HUES48 (cell line): ENCODE results near the gene CYP3A7.
"Not testable (repeated sequence)": the region's sequence is repeated elsewhere in the genome, so short reads cannot be mapped to it uniquely, and the experiment has no call there.

Source experiments
- H3K27ac ChIP-seq: one replicate; pipeline ENCODE4 v1.7.0; 2013; ENCODE audit warnings: low read depth, low read length, inconsistent platforms
- H3K27me3 ChIP-seq: 2 replicates; pipeline ENCODE4 v1.6.1; 2013; ENCODE audit warnings: mild to moderate bottlenecking, low read length; ENCODE audit not compliant: control insufficient read depth, insufficient read depth
- H3K36me3 ChIP-seq: 2 replicates; pipeline ENCODE4 v1.6.1; 2013; ENCODE audit warnings: low read length; ENCODE audit not compliant: control insufficient read depth, insufficient read depth
- H3K4me1 ChIP-seq: 2 replicates; pipeline ENCODE4 v1.6.1; 2013; ENCODE audit warnings: mild to moderate bottlenecking, low read length; ENCODE audit not compliant: control insufficient read depth, insufficient read depth
- H3K4me3 ChIP-seq: 2 replicates; pipeline ENCODE4 v1.5.1; 2013; ENCODE audit warnings: mild to moderate bottlenecking, low read depth, low read length
- H3K9ac ChIP-seq: 2 replicates; pipeline ENCODE4 v1.6.1; 2013; ENCODE audit warnings: mild to moderate bottlenecking, low read depth, low read length, moderate library complexity
- H3K9me3 ChIP-seq: 2 replicates; pipeline ENCODE4 v1.6.1; 2013; ENCODE audit warnings: low read length; ENCODE audit not compliant: control insufficient read depth, insufficient read depth

CYP3A7 gene

DNA sequence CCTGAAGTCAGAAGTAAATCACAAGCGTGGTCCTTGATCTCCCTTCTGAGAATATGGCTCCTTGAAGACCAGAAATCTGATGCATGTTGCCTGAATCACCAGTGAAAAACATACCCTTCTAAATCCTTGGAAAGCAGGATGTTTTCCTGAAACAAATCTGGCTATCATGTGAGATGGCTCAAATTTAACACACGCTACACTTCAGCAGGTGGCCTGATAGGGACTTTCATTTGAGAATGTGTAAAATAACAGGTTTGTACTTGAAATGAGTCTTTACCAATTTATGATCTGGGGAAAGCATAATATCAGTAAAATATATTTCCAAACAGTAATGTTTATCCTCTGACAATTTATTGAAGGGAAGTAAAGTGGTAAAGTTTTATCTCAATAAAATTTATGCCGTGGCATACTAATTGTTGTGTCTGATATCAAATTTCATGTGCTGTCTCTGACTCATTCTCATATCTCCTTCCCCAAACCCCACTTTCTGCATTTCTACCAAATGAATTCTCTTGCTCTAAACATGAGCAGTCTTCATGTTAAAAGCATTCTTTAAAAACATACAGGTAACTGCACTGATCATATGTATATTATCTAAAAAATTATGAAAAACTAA, 31.6 kb upstream of the CYP3A7 start:
- Histone ChIP-seq H3K27me3 (no peaks in the 10 kb centered on the region), H3K9me3 (no peaks in the 10 kb centered on the region)

DNA sequence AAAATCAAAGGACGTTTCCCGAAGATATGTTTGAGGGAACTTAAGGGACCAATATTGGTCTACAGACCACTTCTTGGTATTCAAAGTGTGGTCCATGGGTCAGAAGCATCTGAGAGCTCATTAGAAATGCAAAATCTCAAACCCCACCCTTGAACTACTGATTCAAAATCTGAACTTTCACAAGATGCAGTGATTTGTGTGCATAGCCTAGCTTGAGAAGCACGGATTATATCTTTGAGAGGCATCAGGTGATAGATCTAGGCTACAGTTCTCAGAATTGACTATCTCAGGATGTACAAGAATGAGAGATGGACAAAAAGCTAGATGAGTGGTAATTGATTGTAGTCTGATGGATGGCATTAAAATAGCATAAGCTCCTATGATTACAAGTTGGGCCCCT, 29.5 kb upstream of the CYP3A7 start:
- Histone ChIP-seq H3K9ac (no peak overlapping the region), H3K9me3 (no peaks in the 10 kb centered on the region), H3K27me3 (no peaks in the 10 kb centered on the region), H3K36me3 (no peaks in the 10 kb centered on the region), H3K4me1 (no peaks in the 10 kb centered on the region), H3K4me3 (no peak overlapping the region), H3K27ac (no peak overlapping the region)

More for the DNA sequence above, 31.6 kb upstream of the CYP3A7 start:
- H3K9ac ChIP-seq: no peak overlapping the region
- no peaks in the 10 kb centered on the region for H3K4me1 ChIP-seq
- H3K4me3 ChIP-seq: no peak overlapping the region
- H3K36me3 ChIP-seq: no peaks in the 10 kb centered on the region
- H3K27ac ChIP-seq: no peak overlapping the region

DNA sequence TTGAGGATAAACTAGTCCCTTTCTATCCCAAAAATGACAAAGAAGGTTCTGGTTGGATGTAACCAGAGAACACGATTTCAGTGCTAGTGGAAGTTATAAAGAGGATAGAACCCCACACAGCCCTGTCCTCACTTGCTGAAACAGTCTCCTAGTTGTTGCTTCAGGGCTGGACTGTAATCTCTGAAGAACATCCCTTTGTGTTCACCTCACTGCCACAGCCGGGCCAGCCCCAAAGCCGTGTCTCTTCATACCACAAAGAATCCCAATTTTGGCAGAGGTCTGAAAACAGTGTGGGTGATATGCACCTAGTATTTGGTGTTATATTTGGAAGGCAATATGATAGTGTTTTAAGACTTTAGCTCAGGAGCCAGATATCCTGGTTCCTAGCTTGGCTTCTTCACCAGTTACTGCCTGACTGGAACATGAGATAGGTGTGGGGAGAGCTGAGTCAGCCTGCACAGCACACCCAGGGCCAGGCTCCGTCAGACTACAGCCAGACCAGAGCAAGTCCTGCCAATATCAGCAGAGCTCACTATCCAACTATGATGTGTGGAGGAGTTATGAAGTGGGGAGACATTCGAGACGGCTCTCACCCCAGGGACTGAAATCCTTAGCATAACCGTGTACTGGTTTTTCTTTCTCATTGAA, 27.8 kb upstream of the CYP3A7 start:
- Histone ChIP-seq H3K4me1 (no peaks in the 10 kb centered on the region), H3K27me3 (no peaks in the 10 kb centered on the region), H3K27ac (no peak overlapping the region), H3K9ac (no peak overlapping the region), H3K36me3 (no peaks in the 10 kb centered on the region), H3K9me3 (no peaks in the 10 kb centered on the region), H3K4me3 (no peak overlapping the region)

DNA sequence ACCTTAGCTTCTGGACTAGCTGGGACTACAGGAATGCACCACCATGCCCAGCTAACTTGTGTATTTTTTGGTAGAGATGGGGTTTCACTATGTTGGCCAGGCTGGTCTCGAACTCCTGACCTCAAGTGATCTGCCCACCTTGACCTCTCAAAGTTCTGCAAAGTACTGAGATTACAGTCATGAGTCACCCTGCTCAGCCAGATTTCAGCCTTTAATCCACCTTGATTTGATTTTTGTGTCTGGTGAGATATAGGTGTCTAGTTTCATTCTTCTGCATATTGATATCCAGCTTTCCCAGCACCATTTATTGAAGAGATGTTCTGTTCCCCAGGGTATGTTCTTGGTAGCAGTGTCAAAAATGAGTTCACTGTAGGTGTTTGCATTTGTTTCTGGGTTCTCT, 20.1 kb upstream of the CYP3A7 start:
- Histone ChIP-seq H3K9ac (no peak overlapping the region), H3K27me3 (no peaks in the 10 kb centered on the region), H3K27ac (no peak overlapping the region), H3K4me1 (no peaks in the 10 kb centered on the region), H3K36me3 (no peaks in the 10 kb centered on the region), H3K4me3 (no peak overlapping the region), H3K9me3 (no peaks in the 10 kb centered on the region)

DNA sequence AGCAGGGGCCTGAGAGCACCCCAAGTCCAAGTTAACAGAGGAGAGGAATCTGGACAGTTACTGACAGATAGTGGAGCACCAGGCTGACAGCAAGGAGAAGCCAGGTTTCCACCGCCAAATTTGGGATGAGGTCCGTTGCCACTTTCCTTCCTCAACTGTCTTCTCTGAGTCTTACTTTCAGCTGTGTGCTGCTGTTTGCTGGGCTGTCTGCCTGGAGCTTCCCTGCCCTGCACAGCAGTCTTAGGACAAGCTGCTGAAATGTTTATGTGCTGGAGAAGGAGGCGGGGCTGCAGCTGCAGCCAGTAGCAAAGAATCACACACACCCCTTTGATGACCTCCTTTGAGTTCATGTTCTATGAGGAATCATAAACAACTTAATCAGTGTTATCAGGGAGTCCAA, 17.4 kb upstream of the CYP3A7 start:
- H3K4me3 ChIP-seq: no peak overlapping the region
- H3K9me3 ChIP-seq: no peaks in the 10 kb centered on the region
- H3K27ac ChIP-seq: no peak overlapping the region
- no peaks in the 10 kb centered on the region for H3K36me3 ChIP-seq
- no peaks in the 10 kb centered on the region for H3K4me1 ChIP-seq
- H3K9ac ChIP-seq: no peak overlapping the region
- H3K27me3 ChIP-seq: no peaks in the 10 kb centered on the region

DNA sequence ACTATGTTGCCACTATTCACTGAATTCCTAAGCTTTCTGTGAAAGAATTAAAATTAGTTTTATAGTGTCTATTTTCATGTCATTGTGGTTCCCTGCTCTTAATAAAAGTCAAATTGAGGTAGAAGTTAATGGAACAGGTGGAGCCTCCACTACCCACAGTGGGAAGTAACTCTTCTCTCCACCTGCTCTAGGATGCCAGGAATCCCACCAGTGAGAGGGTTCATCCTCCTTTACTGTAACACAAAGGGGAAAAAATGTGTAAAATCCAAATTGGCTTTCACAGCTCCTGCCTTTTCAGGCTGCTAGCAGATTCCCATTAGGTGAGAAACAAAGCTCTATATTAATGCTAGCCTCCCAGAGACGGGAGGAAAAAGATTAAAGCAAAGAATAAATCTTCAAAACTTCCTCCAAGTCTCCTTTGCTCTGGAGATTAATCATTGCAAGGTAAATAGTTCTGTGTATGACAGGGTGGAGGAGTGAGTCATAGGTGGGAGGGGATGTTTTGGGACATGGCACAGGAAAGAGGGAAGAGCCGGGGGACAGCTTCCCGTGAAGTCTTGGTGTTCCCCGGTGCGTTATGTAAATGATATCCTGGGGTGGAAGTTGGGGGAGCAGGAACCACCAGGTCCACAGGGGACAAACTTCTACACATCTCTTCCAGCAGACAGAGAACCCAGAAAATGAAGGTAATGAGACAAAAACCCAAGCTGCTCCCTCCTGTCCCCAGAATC, 16.5 kb upstream of the CYP3A7 start:
- not testable (repeated sequence) for H3K9me3 ChIP-seq, H3K27ac ChIP-seq, H3K36me3 ChIP-seq, H3K27me3 ChIP-seq, H3K4me1 ChIP-seq, H3K9ac ChIP-seq, H3K4me3 ChIP-seq

DNA sequence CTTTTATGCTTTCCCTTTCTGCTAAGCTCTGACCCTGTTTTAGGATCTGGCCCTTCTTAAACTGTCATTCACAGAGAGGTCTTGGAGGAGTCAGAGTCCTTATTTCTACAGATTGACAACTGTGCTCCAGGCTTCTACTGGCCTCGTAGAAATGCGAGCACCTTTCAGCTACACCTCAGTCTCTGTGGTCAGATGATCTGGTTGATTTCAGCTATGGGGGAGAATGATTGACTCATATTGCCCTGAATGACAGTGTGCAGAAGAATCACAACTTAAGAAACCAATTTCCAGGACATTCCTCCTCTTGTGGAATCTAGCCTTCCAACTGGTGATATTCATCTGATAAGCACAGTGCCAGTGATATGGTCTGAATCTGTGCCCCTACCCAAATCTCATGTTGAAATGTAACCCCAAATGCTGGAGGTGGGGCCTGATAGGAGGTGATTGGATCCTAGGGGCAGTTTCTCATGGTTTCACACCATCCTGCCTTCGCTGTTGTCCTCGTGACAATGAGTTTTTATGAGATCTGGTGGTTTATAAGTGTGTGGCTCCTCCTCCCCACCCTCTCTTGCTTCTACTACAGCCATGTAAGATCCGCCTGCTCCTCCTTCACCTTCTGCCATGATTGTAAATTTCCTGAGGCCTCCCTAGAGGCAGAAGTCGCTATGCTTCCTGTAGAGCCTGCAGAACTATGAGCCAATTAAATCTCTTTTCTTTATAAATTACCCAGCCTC, 14.0 kb upstream of the CYP3A7 start:
- Histone ChIP-seq H3K4me3 (no peak overlapping the region), H3K27me3 (no peaks in the 10 kb centered on the region), H3K9me3 (no peaks in the 10 kb centered on the region), H3K27ac (no peak overlapping the region), H3K9ac (no peak overlapping the region), H3K36me3 (no peaks in the 10 kb centered on the region), H3K4me1 (no peaks in the 10 kb centered on the region)

DNA sequence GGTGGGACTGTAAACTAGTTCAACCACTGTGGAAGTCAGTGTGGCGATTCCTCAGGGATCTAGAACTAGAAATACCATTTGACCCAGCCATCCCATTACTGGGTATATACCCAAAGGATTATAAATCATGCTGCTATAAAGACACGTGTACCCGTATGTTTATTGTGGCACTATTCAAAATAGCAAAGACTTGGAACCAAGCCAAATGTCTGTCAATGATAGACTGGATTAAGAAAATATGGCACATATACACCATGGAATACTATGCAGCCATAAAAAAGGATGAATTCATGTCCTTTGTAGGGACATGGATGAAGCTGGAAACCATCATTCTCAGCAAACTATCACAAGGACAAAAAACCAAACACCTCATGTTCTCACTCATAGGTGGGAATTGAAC, 11.9 kb upstream of the CYP3A7 start:
- not testable (repeated sequence) for H3K27ac ChIP-seq, H3K27me3 ChIP-seq, H3K9ac ChIP-seq, H3K4me1 ChIP-seq, H3K9me3 ChIP-seq, H3K36me3 ChIP-seq, H3K4me3 ChIP-seq

DNA sequence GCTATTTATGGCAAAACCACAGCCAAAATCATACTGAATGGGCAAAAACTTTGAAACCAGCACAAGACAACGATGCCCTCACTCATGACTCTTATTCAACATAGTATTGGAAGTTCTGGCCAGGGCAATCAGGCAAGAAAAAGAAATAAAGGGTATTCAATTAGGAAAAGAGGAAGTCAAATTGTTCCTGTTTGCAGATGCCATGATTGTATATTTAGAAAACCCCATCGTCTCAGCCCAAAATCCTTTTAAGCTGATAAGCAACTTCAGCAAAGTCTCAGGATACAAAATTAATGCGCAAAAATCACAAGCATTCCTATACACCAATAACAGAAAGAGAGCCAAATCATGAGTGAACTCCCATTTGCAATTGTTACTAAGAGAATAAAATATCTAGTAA, 10.4 kb upstream of the CYP3A7 start:
- H3K4me1 ChIP-seq, H3K27me3 ChIP-seq, H3K27ac ChIP-seq, H3K4me3 ChIP-seq, H3K9me3 ChIP-seq, H3K9ac ChIP-seq, H3K36me3 ChIP-seq: not testable (repeated sequence)

DNA sequence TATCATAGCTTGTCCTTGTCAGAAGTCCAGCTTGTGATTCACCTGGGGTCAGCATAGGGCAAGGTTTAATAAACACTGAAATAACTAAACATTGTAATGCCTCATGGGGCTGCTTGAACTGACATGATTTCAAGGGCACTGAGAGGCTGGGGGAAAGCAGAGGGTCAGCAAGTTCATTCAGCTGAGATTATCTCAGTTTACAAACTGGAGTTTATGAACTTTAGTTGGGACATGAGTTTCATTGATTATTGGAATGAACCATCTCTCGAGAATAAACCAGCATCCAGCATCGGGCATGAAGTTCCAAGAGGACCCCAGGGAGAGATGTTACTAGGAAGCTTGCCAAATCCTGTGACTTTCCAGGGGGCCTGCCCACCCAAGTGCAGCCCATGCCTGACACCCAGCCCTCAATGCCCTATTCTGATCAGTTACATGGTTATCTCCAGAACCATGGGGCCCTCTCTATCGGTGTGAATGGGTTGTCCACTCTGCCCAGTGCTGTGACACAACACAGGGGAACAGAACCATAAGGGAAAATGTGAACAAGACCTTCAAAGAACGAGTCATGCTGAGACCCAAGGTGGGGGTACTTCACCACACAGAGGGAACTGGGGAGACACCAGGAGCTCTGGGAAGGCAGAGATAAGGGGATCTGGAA, 7.9 kb upstream of the CYP3A7 start:
- no peaks in the 10 kb centered on the region for H3K9me3 ChIP-seq
- no peak overlapping the region for H3K9ac ChIP-seq
- no peak overlapping the region for H3K4me3 ChIP-seq
- no peaks in the 10 kb centered on the region for H3K36me3 ChIP-seq
- no peaks in the 10 kb centered on the region for H3K27me3 ChIP-seq
- H3K27ac ChIP-seq: no peak overlapping the region
- peaks cover 4% of the 10 kb centered on the region; the same call in 1 of the 2 replicates for H3K4me1 ChIP-seq
